GM21526 (cell line): ENCODE results near the gene MAN2A2.
"Not testable (repeated sequence)": the region's sequence is repeated elsewhere in the genome, so short reads cannot be mapped to it uniquely, and the experiment has no call there.

Experiments
- ATAC-seq: cut with Tn5 transposase; IDR thresholded peaks from one replicate; pipeline ENCODE4 v1.9.1; 2021; ENCODE audit warnings: moderate library complexity; ENCODE audit not compliant: unreplicated experiment, low FRiP score

Gene MAN2A2

DNA sequence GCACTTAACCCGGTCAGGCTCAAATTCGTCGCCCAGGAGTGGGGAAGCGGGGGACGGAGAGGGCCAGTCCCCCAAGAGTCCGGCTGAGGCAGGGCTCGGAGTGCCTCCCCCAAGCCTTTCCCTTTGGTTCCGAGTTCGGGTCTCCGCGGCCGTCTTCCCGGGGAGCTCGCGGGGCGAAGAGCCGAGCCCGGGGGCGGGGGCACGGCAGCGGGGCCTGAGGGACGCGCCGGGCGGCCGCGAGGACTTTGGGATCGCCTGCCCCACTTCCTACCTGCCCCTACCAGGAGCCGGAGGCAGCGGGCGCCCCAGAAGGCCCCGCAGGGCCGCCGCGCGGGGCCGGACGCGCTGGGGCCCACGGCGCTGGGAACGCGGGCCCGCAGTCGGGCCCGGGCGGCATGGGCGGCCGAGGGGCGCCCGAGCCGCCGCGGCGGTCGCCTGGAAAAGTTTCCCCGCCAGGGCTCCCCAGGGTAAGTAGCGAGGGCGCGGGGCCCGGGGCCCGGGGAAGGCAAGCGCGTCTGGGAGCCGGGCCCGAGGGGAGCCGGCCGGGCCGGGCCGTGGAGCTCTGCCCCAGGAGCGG lies 31.9 kb upstream of the MAN2A2 start:
- ATAC-seq = no peak

DNA sequence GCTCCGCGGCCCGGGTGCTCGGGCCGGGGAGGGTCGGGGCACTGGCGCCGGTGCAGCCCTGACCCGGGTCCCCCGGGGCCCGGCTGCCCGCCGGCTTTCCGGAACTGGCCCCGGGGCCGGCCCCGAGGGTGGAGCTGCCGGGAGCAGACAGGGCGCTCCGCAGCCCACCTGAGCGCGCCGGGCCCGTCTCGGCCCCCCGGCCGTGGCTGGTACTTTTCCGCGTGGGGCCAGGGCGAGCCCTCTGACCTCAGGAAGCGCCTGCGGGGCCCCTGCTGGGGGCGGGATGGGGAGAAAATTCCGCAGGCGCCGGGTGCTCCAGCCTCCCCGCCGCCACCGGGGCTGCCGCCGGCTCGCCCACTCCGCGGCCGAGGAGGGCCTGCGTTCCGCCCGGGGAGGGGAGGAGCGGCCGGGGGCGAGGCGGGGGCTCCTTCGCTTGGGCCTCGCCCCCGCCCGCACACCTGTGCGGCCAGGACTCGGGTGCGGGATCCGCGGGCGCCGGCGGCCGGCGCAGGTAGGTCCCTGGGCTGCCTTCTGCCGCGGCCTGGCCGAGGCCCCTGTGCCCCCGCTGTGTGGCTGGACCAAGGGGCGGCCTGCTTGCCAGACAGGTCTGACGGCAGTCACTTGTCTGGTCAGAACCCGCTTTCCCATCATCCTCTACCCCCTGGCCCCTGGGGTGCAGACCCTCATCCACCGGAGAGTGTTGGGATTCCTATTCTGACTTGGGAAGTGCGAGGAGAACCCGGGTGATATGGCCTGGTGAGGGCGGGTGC lies 31.2 kb upstream of the MAN2A2 start:
- no peak for ATAC-seq

DNA sequence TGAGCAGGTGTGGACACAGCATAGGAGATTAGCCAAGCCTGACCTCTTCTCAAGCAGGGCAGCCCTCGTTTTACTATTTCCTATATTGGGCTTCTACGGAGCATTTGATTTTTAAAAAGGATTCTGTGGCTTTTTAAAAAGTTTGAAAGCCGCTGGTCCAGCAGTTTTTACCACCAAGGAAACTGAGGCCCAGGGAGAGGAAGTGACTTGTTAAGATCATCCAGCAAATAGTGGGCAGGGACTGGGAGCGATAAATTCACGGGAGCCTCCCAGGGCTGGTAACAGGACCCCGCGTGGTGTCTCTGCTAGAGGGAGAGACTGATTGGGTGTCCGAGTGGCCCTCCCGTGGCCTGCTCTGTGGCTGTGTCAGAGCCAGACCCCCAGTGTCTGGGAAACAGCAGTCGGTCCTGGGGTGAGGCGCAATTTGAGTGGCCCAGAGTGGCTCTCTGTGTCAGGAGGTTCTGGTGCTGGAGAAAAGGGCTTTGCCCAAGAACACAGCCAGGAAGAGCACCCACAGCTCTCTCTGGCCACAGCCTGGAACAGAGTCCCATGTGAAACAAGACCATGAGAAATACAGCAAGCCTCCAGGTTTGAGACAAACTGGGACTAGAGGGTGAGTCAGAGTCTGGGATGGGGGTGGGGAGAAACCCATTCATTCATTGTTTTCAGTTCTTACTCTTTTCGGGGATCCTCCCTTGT lies 30.5 kb upstream of the MAN2A2 start:
- no peak for ATAC-seq

DNA sequence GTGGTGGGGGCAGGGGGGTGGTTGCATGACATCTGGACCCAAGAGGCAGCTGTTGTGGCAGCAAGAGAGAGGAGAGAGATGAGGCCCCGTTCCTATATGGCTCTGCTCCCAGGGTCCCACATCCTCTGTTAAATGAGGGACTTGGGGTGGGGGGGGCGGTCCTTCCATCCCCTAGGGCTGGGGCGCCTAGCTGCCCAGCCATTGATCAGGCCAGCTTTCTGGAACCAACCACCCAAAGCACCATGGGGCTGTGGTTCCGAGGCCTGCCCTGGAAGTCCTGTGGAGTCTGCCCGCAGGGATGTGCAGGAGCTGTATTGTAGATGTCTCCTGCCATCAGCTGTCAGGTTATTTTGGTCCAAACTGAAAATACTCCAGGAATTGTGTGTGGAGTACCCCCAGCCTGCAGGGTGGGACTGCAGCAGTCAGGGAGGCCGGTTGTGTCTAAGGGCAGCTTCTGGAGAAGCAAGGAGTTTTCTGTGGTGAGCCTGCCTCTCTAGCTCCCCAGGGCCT lies 29.6 kb upstream of the MAN2A2 start:
- no peak for ATAC-seq

DNA sequence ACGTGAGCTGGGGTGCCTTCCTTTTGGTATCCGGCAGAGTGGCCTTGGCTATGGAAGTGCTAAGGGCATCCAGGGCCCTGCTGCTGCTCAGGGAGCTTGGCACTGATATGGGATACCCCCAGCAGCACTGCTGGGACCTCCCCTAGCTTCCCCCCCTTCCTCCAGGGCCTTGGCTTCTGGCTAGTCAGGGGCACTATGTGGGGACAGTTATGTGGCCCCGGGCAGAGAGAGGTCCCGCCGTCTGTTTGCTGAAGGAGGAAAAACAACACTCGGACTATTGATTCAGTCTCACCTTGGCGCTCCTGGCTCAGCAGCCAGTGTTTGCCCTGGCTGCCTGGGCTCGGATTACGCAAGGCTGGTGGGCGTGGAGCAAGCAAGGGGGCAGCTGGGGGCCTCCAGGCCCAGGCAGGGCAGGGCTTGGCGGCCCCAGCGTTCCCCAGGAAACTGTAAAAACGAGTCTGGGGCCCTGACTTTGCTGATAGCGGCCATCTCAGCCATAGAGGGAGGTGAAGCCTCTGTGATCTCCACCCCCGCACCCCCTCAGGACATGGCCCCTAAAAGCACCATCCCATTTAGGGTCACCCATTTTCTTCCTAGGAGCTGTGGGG lies 29.0 kb upstream of the MAN2A2 start:
- ATAC-seq = no peak

DNA sequence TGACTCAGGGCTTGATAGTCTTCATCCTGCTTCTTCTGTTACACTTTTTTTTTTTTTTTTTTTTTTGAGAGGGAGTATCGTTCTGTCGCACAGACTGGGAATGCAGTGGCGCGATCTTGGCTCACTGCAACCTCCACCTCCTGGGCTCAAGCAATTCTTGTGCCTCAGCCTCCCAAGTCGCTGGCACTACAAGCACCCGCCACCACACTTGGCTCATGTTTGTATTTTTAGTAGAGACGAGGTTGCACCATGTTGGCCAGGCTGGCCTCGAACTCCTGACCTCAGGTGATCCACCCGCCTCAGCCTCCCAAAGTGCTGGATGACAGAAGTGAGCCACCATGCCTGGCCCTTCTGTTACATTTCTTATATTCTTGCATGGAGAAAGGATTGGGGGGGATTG lies 28.1 kb upstream of the MAN2A2 start:
- ATAC-seq = not testable (repeated sequence)

DNA sequence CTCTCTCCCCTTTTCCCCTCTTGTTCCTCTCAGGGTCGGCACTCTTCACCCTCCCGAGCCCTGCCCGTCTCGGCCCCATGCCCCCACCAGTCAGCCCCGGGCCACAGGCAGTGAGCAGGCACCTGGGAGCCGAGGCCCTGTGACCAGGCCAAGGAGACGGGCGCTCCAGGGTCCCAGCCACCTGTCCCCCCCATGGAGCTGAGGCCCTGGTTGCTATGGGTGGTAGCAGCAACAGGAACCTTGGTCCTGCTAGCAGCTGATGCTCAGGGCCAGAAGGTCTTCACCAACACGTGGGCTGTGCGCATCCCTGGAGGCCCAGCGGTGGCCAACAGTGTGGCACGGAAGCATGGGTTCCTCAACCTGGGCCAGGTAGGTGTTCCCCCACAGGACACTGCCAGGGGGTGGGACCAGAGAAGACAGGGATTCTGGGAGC lies 27.5 kb upstream of the MAN2A2 start:
- ATAC-seq = no peak

DNA sequence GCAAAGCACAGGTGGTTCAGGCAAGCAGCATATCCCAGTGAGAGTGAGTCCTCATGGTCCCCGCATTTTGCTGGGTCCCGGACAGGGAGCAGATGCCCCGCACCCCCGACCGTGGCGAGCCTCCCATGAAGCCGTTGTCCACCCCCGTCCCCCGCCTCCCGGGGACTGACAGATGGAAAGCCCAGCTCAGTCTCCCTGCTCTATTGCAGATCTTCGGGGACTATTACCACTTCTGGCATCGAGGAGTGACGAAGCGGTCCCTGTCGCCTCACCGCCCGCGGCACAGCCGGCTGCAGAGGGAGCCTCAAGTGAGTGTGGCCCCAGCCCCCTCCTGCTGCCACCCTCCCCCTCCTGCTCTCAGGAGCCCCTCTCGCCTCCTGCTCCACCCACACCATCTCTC lies 27.1 kb upstream of the MAN2A2 start:
- no peak for ATAC-seq

DNA sequence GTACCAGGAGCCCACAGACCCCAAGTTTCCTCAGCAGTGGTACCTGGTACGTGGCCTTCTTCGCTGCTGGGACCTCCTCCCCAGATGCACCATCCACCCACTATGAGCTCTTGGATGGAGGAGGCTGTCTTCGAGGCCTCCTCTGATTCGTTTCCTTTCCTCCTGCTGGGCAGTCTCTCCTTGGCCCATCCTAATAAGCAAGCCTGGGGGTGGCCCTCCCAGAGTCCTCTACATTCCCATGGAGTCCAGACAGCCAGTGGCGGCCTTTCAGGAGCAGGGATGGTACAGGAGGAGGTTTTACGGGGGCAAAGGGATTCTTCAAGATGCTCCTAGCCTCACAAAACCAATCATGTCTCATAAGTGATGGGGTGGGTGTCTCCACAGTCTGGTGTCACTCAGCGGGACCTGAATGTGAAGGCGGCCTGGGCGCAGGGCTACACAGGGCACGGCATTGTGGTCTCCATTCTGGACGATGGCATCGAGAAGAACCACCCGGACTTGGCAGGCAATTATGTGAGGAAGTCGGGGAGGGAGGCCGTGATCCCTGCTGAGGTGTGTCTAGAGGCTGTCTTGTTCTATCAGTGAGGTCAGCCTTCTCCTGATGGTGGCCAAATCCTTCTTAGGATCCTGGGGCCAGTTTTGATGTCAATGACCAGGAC lies 26.5 kb upstream of the MAN2A2 start:
- no peak for ATAC-seq

DNA sequence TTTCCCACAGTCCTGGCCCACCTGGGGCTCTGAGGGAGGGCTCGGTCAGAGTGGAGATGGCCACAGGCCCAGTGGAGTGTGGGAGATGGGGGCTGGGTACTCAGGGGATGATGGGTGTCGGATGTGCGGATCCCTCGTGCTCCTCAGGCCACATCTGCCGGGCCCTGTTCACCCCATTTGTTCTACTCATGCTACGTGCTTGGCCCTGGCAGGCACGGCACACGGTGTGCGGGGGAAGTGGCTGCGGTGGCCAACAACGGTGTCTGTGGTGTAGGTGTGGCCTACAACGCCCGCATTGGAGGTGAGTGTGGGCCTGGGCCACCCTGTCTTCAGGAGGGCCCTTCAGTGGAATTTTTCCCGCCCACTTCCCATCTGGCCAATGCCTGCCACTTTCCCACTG lies 25.8 kb upstream of the MAN2A2 start:
- no peak for ATAC-seq

DNA sequence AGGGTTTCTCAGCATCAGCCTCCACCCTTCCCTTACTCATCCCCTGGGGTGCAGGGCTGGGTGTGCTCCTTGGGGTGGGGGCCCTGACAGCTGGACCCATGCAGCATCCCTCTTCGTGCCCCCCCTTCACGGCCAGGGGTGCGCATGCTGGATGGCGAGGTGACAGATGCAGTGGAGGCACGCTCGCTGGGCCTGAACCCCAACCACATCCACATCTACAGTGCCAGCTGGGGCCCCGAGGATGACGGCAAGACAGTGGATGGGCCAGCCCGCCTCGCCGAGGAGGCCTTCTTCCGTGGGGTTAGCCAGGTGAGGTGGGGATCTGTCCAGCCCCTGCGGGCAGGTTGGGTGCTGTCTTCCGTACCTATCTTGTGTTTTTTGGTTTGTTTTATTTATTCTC lies 25.1 kb upstream of the MAN2A2 start:
- no peak for ATAC-seq

DNA sequence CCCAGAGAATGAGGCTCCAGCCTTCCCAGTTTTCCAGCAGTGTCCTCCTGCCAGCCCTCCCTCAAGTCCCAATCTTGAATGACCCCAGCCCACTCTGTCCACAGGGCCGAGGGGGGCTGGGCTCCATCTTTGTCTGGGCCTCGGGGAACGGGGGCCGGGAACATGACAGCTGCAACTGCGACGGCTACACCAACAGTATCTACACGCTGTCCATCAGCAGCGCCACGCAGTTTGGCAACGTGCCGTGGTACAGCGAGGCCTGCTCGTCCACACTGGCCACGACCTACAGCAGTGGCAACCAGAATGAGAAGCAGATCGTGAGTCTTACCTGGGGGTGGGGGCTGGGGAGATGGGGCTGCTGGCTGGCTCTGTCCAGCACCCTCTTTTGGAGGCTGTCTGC lies 24.4 kb upstream of the MAN2A2 start:
- no peak for ATAC-seq

DNA sequence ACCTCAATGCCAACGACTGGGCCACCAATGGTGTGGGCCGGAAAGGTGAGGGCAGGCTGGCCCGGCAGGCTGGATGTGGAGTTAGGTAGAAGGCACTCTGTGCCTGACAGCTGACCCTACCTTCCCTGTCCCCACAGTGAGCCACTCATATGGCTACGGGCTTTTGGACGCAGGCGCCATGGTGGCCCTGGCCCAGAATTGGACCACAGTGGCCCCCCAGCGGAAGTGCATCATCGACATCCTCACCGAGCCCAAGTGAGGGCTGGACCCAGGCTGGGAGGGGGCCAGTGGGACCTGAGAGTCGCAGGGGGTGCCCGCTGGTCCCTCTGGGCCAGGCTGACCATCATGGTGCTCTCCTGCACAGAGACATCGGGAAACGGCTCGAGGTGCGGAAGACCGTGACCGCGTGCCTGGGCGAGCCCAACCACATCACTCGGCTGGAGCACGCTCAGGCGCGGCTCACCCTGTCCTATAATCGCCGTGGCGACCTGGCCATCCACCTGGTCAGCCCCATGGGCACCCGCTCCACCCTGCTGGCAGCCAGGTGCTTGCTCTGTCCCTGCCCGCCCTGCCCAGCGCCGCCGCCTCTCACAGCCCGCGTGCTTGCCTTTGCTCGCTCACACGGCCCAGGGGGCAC lies 23.3 kb upstream of the MAN2A2 start:
- ATAC-seq = no peak

DNA sequence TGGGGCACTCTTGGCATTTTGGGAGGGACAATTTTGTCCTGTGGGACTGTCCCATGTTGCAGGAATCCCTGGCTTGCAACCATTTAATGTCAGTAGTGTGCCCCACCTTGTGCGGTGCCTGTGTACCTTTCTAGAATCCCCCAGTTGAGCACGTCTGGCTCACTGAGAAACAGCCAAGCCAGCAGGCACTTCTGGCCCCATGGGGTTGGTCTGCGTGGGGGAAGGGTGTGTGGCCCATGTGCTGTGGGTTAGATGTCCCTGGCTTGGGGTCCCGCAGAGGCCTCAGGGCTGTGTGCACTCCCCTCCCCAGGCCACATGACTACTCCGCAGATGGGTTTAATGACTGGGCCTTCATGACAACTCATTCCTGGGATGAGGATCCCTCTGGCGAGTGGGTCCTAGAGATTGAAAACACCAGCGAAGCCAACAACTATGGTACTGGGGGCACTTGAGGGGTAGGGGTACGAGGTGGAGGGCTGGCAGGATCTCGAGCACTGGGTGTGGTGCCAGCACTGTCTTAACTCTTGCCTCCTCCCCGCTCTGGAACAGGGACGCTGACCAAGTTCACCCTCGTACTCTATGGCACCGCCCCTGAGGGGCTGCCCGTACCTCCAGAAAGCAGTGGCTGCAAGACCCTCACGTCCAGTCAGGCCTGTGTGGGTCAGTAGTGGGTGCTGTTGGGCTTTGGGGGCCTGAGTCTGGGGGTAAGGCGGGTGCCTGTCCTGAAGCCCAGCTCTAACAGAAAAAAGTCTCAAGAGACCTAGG lies 22.5 kb upstream of the MAN2A2 start:
- ATAC-seq = no peak

DNA sequence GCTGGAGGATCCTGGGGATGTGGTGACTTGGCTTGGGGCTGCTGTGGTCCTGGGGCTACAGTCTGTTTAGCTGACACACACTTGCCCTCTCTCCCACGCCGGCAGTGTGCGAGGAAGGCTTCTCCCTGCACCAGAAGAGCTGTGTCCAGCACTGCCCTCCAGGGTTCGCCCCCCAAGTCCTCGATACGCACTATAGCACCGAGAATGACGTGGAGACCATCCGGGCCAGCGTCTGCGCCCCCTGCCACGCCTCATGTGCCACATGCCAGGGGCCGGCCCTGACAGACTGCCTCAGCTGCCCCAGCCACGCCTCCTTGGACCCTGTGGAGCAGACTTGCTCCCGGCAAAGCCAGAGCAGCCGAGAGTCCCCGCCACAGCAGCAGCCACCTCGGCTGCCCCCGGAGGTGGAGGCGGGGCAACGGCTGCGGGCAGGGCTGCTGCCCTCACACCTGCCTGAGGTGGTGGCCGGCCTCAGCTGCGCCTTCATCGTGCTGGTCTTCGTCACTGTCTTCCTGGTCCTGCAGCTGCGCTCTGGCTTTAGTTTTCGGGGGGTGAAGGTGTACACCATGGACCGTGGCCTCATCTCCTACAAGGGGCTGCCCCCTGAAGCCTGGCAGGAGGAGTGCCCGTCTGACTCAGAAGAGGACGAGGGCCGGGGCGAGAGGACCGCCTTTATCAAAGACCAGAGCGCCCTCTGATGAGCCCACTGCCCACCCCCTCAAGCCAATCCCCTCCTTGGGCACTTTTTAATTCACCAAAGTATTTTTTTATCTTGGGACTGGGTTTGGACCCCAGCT lies 21.7 kb upstream of the MAN2A2 start:
- no peak for ATAC-seq

DNA sequence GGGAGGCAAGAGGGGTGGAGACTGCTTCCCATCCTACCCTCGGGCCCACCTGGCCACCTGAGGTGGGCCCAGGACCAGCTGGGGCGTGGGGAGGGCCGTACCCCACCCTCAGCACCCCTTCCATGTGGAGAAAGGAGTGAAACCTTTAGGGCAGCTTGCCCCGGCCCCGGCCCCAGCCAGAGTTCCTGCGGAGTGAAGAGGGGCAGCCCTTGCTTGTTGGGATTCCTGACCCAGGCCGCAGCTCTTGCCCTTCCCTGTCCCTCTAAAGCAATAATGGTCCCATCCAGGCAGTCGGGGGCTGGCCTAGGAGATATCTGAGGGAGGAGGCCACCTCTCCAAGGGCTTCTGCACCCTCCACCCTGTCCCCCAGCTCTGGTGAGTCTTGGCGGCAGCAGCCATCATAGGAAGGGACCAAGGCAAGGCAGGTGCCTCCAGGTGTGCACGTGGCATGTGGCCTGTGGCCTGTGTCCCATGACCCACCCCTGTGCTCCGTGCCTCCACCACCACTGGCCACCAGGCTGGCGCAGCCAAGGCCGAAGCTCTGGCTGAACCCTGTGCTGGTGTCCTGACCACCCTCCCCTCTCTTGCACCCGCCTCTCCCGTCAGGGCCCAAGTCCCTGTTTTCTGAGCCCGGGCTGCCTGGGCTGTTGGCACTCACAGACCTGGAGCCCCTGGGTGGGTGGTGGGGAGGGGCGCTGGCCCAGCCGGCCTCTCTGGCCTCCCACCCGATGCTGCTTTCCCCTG lies 21.0 kb upstream of the MAN2A2 start:
- no peak for ATAC-seq

DNA sequence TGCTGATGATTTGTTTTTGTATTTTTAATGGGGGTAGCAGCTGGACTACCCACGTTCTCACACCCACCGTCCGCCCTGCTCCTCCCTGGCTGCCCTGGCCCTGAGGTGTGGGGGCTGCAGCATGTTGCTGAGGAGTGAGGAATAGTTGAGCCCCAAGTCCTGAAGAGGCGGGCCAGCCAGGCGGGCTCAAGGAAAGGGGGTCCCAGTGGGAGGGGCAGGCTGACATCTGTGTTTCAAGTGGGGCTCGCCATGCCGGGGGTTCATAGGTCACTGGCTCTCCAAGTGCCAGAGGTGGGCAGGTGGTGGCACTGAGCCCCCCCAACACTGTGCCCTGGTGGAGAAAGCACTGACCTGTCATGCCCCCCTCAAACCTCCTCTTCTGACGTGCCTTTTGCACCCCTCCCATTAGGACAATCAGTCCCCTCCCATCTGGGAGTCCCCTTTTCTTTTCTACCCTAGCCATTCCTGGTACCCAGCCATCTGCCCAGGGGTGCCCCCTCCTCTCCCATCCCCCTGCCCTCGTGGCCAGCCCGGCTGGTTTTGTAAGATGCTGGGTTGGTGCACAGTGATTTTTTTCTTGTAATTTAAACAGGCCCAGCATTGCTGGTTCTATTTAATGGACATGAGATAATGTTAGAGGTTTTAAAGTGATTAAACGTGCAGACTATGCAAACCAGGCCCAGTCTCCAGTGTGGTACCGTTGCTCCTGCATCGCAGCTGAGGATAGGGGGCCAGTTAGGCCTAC lies 20.1 kb upstream of the MAN2A2 start:
- ATAC-seq = no peak
